AG20443 (cell line): Measurements from ENCODE around the gene FCHO2.

Experiments
- DNase-seq: peaks from one replicate; pipeline ENCODE4 v3.0.0; 2012; ENCODE audit warnings: low spot score, mixed read lengths

The FCHO2 gene

DNA sequence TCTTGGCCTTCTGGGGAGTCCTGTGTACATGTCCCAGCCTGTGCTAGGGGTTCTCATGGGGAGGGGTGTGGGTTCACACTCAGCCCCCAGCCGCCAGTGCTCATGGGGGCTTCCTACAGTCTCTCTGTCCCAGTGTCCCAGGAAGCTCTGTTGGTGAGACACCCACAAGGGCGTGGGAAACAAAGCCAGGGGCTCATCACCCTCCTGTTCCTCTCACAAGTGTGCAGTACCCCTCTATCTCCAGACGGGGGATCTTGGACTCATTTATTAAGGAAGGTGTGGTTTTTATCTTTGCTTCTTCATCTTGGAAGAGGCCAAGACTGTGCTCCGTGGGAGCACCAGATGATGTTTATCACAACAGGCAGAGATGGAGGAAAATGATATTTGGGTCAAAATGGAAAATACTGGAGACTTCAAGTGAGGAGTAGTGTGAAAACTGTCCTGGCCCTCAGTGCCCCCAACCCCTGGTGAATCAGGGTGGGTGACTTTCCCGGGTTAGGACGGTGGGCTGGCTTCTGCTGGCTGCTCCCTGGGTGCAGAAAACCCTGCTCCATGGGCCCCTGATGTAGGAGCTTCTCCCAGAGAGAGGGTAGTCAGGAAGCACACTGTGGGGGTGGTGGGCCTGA is 179.7 kb downstream of the FCHO2 start:
- DNase-seq: peak; percentile 62

DNA sequence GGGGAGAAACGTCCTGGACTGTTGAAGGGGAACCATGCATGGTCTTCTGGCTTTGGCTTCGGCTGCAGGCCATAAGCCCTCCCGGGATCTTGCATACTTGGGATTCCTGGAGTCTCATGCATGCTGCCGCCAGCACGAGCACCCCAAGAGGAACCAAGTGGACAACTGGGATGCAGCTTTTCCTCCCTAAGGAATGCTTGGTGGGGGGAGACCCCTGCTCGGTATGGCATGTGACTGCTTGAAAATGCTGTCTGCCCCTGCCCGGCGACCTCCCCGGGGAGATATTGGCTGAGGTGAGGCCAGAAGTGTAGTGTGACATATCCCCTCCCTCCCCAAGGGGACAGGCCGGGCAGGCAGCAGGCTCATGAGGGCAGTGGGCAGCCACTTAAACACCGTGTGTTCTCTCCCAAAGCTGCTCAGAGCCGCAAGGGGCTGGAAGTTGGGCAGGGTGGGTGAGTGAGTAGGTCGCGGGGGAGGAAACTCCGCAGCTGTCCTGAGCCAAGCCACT is 180.3 kb downstream of the FCHO2 start:
- DNase-seq: no peak

DNA sequence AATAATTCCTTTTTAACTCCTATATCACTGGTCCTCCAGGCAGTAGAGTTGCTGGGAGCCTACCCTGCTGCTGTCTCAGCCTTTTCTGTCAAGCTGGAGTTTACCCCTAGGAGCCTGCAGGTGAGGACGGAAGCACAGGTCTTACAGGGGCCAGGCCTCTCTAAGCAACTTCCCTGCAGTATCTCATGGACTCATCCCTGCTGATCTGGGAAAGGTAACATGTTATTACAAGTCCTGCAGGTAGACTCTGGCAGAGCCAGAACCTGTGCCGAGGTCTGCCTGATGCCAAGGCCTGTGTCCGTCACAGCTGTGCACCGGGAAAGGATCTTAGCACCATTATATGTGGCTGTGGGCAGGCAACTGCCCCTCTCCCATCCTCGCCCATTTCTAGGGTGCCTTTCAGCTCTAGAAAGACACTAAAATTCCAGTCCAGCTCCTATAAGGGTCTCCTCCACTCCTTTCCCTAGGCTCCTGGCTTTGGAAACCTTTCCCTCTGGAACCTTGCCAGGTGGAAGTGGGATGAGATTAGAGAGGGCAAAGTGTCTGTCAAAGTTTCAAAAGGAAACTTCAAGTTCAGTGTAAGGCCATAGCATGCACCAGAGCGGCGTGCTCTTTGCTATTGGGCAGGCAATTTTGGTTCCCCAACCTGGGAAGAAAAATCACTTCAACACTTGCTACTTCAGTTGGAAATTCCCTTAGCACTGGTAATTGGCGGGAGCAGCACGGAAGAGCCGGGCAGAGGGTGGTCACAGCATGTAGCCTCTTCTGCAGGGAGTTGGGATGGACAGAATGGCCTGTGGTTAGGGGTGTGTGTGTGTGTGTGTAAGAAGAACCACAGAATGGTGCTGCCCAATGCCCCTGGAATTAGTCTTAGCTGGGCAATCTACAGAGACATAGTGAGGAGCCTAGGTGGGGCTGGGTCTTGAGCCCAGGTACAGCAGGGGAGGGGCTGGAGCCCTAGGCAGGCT is 182.0 kb downstream of the FCHO2 start:
- no peak for DNase-seq

DNA sequence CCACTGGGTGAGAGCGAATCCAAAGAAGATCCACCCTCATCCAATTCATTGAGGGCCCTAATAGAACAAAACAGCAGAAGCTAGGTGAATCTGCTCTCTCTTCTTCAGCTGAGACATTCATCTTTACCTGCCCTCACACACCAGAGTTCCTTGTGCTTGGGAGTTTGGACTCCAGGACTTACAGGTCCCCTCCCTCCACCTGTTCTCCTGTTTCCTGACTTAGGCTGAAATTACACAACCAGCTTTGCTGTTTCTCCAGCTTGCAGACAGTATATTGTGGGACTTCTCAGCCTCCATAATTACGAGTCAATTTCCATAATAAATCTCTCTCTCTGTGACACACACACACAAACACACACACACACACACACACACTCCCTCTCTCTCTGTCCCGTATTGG is 183.6 kb downstream of the FCHO2 start:
- no peak for DNase-seq
